Measurements from ENCODE around the gene RABEPK.

Gene RABEPK

GRCh38 chr9:125241000-125241862 is 40.9 kb downstream of the RABEPK start, which contains the start of gene HSPA5:
Gene HSPA5, minus strand, starts transcription at chr9:125241343. Its CDS starts 217 bp downstream, at chr9:125241126.
- DNase-seq (ENCODE audit: low read depth), result peak; percentile 99
- TF ChIP-seq, protein P1, sequence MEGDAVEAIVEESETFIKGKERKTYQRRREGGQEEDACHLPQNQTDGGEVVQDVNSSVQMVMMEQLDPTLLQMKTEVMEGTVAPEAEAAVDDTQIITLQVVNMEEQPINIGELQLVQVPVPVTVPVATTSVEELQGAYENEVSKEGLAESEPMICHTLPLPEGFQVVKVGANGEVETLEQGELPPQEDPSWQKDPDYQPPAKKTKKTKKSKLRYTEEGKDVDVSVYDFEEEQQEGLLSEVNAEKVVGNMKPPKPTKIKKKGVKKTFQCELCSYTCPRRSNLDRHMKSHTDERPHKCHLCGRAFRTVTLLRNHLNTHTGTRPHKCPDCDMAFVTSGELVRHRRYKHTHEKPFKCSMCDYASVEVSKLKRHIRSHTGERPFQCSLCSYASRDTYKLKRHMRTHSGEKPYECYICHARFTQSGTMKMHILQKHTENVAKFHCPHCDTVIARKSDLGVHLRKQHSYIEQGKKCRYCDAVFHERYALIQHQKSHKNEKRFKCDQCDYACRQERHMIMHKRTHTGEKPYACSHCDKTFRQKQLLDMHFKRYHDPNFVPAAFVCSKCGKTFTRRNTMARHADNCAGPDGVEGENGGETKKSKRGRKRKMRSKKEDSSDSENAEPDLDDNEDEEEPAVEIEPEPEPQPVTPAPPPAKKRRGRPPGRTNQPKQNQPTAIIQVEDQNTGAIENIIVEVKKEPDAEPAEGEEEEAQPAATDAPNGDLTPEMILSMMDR (conservative IDR thresholded peaks at IDR 0.05; ENCODE audit: low read depth, low read length), result no peak
- H3K4me3 ChIP-seq (ENCODE audit: low read length), result peak within 1 kb of the TSS; percentile 100

DNA sequence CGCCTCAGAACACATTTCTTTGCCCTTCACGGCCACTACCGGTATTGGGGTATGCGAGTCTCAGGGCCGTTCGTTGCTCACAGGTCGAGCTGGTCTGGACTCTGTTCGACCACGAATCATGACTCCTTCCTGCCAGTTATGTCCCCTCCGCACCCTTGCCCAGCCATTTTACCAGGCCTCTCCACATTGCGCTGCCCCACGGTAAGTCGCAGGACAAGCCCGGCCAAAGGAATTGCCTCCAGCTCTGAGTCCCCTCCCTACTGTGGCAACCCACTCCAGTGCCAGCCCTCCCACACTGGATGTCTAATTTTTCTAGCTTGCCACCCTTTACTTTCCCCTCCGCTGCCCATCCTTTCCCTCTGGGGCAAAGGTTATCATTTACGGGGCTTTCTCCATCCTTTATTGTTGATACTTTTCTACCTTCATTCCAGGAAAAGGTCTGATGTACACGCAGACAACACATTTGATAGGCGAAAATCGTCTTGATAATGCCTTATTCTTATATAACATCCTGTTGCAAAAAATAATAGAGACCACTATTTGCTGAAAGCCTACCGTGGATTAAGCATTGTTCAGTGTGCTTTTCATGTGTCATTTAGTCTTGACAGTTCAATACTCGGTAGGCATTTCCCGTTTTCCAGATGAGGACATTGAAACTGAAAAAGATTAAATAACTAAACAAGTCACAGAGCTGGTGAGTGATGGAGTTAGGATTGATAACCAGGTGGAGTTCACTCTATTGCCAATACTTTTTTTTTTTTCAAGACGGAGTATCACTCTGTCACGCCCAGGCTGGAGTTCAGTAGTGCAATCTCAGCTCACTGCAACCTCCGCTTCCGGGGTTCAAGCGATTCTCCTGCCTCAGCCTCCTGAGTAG is 41.8 kb downstream of the RABEPK start:
- peak overlapping the region; percentile 96 for H3K4me3 ChIP-seq (ENCODE audit: low read length)
- TF ChIP-seq, protein P1 (conservative IDR thresholded peaks at IDR 0.05; ENCODE audit: low read depth, low read length), result no peak
- DNase-seq (ENCODE audit: low read depth), result no peak

- no peak overlapping the region for H3K4me3 ChIP-seq (ENCODE audit: low read length)
- DNase-seq (ENCODE audit: low read depth), result no peak
- TF ChIP-seq, protein P1 (conservative IDR thresholded peaks at IDR 0.05; ENCODE audit: low read depth, low read length), result no peak
Observed at GRCh38 chr9:125243792-125244260, 43.5 kb downstream of the RABEPK start.

- DNase-seq (ENCODE audit: low read depth), result no peak
- TF ChIP-seq, protein P1 (conservative IDR thresholded peaks at IDR 0.05; ENCODE audit: low read depth, low read length), result no peak
- no peak overlapping the region for H3K4me3 ChIP-seq (ENCODE audit: low read length)
Observed at GRCh38 chr9:125246261-125246667, 45.9 kb downstream of the RABEPK start.

DNA sequence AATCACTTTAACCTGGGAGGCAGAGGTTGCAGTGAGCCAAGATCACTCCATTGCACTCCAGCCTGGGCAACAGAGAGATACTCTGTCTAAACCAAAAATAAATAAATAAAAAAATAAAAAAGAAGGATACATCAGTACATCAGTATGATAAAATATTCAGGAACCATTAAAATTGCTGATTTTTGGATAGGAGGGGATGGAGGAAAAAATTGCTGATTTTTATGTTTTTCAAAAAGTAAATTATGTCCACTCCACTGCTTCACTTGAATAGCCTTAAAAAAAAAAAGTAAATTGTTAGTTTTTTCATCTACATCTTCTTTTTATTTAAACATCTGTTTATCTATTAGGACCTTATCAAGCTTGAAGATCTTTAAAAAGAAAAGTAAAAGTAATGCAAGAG is 53.9 kb downstream of the RABEPK start:
- H3K4me3 ChIP-seq (ENCODE audit: low read length), result no peak overlapping the region
- TF ChIP-seq, protein P1 (conservative IDR thresholded peaks at IDR 0.05; ENCODE audit: low read depth, low read length), result no peak
- no peak for DNase-seq (ENCODE audit: low read depth)

DNA sequence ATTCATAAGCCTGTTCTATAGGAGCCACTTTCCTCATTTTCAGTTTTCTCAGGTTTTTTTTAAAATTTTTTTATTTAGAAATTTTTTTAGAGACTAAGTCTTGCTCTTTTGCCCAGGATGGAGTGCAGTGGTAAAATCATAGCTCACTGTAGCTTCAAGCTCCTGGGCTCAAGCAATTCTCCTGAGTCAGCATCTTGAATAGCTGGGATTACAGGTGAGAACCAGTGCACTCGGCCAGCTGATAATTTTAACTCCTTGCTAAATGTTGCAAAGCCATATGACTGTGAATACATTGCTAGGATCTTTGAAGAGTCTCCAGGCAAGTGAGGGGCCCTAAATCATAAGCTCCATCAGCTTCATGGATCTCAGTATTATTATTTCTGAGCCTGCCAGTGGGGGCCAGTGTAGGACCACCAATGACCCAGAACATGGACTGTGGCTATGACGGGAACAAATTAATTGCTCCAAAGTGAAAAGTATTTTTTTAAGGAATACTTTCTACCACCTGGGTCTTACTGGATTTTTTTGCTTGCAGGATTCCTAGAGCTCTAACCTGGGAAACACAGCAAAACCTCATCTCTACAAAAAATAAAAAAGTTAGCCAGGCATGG is 55.5 kb downstream of the RABEPK start:
- no peak for DNase-seq (ENCODE audit: low read depth)
- TF ChIP-seq, protein P1 (conservative IDR thresholded peaks at IDR 0.05; ENCODE audit: low read depth, low read length), result peak; percentile 45
- H3K4me3 ChIP-seq (ENCODE audit: low read length), result no peak overlapping the region
